Lower lobe of right lung (tissue), 2 donors: ENCODE measurements around the gene CCL28. TPM values are rescaled to one million over a fixed set of nuclear protein-coding genes. Genes with fewer than 3 reads are reported as not detected.
"Not testable (repeated sequence)": the region's sequence is repeated elsewhere in the genome, so short reads cannot be mapped to it uniquely, and the experiment has no call there.

Source experiments
- ATAC-seq, 2 donors: fragments of 200-7000 bp; cut with Tn5 transposase; one replicate each; pipeline ENCODE4 v1.9.1; 2020 to 2022; ENCODE audit warnings: mild to moderate bottlenecking in 2 of 2, moderate library complexity in 2 of 2
- DNase-seq: peaks from one replicate; pipeline ENCODE4 v3.0.0-alpha.2; 2020
- H3K27ac ChIP-seq: fragments of 200-600 bp; one replicate; pipeline ENCODE4 v1.8.0; 2022
- H3K27me3 ChIP-seq: fragments of 200-600 bp; one replicate; pipeline ENCODE4 v1.8.0; 2022; ENCODE audit warnings: low read depth
- H3K36me3 ChIP-seq: fragments of 200-600 bp; one replicate; pipeline ENCODE4 v1.8.0; 2022; ENCODE audit warnings: mild to moderate bottlenecking
- H3K4me1 ChIP-seq: fragments of 200-600 bp; one replicate; pipeline ENCODE4 v1.8.0; 2022
- H3K4me3 ChIP-seq: fragments of 200-600 bp; one replicate; pipeline ENCODE4 v1.8.0; 2022; ENCODE audit warnings: mild to moderate bottlenecking
- H3K9me3 ChIP-seq: fragments of 200-600 bp; one replicate; pipeline ENCODE4 v1.8.0; 2022
- intact Hi-C: fragments of 100-400 bp; cut with DNase I; formaldehyde crosslinking; loops from one replicate; pipeline ENCODE4 v1.11.0; 2022
- total RNA-seq: library from RNA; stranded (reverse); fragmentation: NEBNext Ultra II Directional; extraction: Animal tissue kit (Norgen Biotek cat#: 25700); gene quantifications from one replicate; pipeline ENCODE4 v1.2.1, GENCODE V29; 2021
- TF ChIP-seq, protein P1 (sequence below): fragments of 200-600 bp; IDR thresholded peaks from one replicate; pipeline ENCODE4 v1.8.0; 2022; ENCODE audit warnings: antibody characterized with exemption, mild to moderate bottlenecking
- donor health status: DM: no; HTN: yes; CAD: no; lungs with severe emphysema.

CCL28 gene
- total RNA-seq, 1 donor from 2014 or later = 7.7 TPM

DNA sequence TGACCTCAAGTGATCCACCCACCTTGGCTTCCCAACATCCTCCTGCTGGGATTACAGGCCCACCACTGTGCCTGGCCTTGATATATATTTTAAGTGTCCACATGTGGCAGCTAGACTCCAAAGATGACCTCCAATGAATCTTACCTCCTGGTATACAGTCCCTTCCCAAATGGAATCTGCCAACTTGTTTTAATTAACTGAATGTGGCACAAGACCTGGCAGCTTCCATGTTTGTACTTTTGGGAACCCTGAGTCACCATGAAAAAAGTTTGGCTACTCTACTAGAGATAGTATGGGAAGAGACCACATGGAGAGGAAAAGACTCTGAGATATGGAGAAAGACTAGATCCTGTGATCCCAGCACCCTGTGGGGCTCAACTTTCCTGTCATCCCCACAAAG is 42.5 kb downstream of the CCL28 start:
- DNase-seq (no peak), ATAC-seq (no peak)
- Histone ChIP-seq H3K9me3 (no peaks in the 10 kb centered on the region), H3K36me3 (no peaks in the 10 kb centered on the region), H3K4me1 (no peaks in the 10 kb centered on the region), H3K4me3 (no peak overlapping the region), H3K27me3 (no peaks in the 10 kb centered on the region), H3K27ac (no peak overlapping the region)
- TF ChIP-seq, protein P1, sequence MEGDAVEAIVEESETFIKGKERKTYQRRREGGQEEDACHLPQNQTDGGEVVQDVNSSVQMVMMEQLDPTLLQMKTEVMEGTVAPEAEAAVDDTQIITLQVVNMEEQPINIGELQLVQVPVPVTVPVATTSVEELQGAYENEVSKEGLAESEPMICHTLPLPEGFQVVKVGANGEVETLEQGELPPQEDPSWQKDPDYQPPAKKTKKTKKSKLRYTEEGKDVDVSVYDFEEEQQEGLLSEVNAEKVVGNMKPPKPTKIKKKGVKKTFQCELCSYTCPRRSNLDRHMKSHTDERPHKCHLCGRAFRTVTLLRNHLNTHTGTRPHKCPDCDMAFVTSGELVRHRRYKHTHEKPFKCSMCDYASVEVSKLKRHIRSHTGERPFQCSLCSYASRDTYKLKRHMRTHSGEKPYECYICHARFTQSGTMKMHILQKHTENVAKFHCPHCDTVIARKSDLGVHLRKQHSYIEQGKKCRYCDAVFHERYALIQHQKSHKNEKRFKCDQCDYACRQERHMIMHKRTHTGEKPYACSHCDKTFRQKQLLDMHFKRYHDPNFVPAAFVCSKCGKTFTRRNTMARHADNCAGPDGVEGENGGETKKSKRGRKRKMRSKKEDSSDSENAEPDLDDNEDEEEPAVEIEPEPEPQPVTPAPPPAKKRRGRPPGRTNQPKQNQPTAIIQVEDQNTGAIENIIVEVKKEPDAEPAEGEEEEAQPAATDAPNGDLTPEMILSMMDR = no peak
- intact Hi-C loops = no loop called here

DNA sequence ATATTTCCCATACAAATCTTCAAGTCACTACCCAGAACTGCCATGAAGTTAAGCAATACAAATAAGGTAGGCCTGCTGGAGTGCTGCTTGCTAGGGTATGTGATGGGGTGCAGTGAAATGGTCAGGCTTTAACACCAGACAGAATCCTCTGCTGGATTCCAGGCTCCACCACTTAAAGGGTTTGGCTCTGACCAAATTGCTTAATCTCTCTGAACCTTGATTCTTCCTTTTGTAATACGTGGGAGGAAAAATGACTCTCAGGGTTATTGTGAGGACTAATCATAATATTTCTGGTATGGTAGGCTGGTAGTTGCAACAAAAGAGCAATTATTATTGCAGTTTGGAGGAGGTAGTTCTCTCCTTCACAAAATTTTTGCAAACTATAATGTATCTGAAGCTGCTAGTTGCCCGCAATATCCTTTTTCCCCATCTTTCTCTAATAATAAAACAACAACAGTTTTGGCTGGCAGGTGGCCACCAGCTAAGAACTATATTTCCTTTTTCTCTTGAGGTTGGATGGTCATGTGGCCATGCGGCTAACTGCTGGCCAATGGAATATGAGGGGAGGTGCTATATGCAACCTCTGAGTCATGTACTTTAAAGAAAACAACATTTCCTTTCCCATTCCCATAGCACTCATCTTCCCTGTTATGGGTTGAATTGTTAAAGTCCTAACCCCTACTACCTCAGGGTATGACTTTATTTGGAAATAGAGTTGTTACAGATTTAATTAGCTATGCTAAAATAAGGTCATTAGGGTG is 44.1 kb downstream of the CCL28 start:
- TF ChIP-seq, protein P1 = no peak
- DNase-seq (no peak), ATAC-seq (no peak)
- no peaks in the 10 kb centered on the region for H3K27me3 ChIP-seq
- no peaks in the 10 kb centered on the region for H3K9me3 ChIP-seq
- no peaks in the 10 kb centered on the region for H3K4me1 ChIP-seq
- H3K36me3 ChIP-seq = no peaks in the 10 kb centered on the region
- no peak overlapping the region for H3K27ac ChIP-seq
- intact Hi-C loops = no loop called here
- H3K4me3 ChIP-seq = no peak overlapping the region

GRCh38 chr5:43367453-43367852 is 44.7 kb downstream of the CCL28 start:
- no peak for ATAC-seq
- no peak for DNase-seq
- TF ChIP-seq, protein P1 = no peak

GRCh38 chr5:43366680-43367246 is 45.4 kb downstream of the CCL28 start:
- H3K27ac ChIP-seq, intact Hi-C loops, ATAC-seq, H3K36me3 ChIP-seq, H3K4me3 ChIP-seq, DNase-seq, H3K9me3 ChIP-seq, H3K4me1 ChIP-seq, H3K27me3 ChIP-seq: not testable (repeated sequence)

More at GRCh38 chr5:43367453-43367852, 44.7 kb downstream of the CCL28 start:
- no peaks in the 10 kb centered on the region for H3K4me1 ChIP-seq
- H3K4me3 ChIP-seq = no peak overlapping the region
- H3K9me3 ChIP-seq = no peaks in the 10 kb centered on the region
- no peaks in the 10 kb centered on the region for H3K36me3 ChIP-seq
- H3K27me3 ChIP-seq = no peaks in the 10 kb centered on the region
- no peak overlapping the region for H3K27ac ChIP-seq
- intact Hi-C loops = no loop called here

- DNase-seq, intact Hi-C loops, H3K4me1 ChIP-seq, ATAC-seq, H3K27me3 ChIP-seq, H3K4me3 ChIP-seq, H3K36me3 ChIP-seq, H3K27ac ChIP-seq, H3K9me3 ChIP-seq: not testable (repeated sequence)
These were observed 47.0 kb downstream of the CCL28 start for GRCh38 chr5:43365155-43365554.

- Histone ChIP-seq H3K27ac (no peak overlapping the region), H3K4me1 (no peaks in the 10 kb centered on the region), H3K36me3 (no peaks in the 10 kb centered on the region), H3K4me3 (no peak overlapping the region), H3K27me3 (no peaks in the 10 kb centered on the region), H3K9me3 (peaks cover 14% of the 10 kb centered on the region)
- no peak for DNase-seq
- ATAC-seq = no peak
- intact Hi-C loops = no loop called here
- TF ChIP-seq, protein P1 = no peak
These were observed 48.6 kb downstream of the CCL28 start for GRCh38 chr5:43363445-43364152.
